Mucosa of descending colon (tissue), 3 donors: ENCODE measurements around the gene MYH14. TPM values are rescaled to one million over a fixed set of nuclear protein-coding genes. Genes with fewer than 3 reads are reported as not detected.

Experiments used
- ATAC-seq: fragments of 200-7000 bp; cut with Tn5 transposase; one replicate; pipeline ENCODE4 v1.9.1; 2020; ENCODE audit warnings: mild to moderate bottlenecking, moderate library complexity
- DNase-seq, 3 donors: peaks; one replicate each; pipeline ENCODE4 v3.0.0-alpha.2; 2020
- H3K36me3 ChIP-seq: fragments of 200-600 bp; one replicate; pipeline ENCODE4 v1.8.0; 2021; ENCODE audit warnings: low read depth, mild to moderate bottlenecking
- H3K4me1 ChIP-seq: fragments of 200-600 bp; one replicate; pipeline ENCODE4 v1.8.0; 2021; ENCODE audit warnings: low read depth, mild to moderate bottlenecking
- H3K4me3 ChIP-seq: fragments of 200-600 bp; one replicate; pipeline ENCODE4 v1.8.0; 2021; ENCODE audit warnings: mild to moderate bottlenecking
- H3K9me3 ChIP-seq: fragments of 200-600 bp; one replicate; pipeline ENCODE4 v1.8.0; 2021; ENCODE audit warnings: mild to moderate bottlenecking
- CTCF ChIP-seq: fragments of 200-600 bp; IDR thresholded peaks from one replicate; pipeline ENCODE4 v1.8.0; 2022; ENCODE audit warnings: antibody characterized with exemption, mild to moderate bottlenecking
- intact Hi-C, 2 donors: fragments of 100-400 bp; cut with DNase I in 1 of 2; cut with micrococcal nuclease in 1 of 2; formaldehyde crosslinking; loops; one replicate each; pipeline versions ENCODE4 v1.11.0 to v1.11.1; 2022; cut with DNase I, micrococcal nuclease
- total RNA-seq, 3 donors: library from RNA; stranded (reverse); fragmentation: NEBNext Ultra II Directional in 2 of 3; extraction: Animal tissue kit (Norgen Biotek cat#: 25700) in 2 of 3; gene quantifications; one replicate each; pipeline versions ENCODE4 v1.2.1 to v1.2.4, GENCODE V29; 2021 to 2023
- donor health status: DM: no; HTN: no; CAD: no; lungs with moderate emphysema.
- donor health status: DM: no; HTN: no; CAD: no.
- donor health status: DM: no; HTN: yes; CAD: no.

MYH14 gene
- total RNA-seq, 3 donors from 2014 or later = 268 to 606 (median 586) TPM

- no peak overlapping the region for H3K4me3 ChIP-seq
- intact Hi-C loops = no loop called here
- DNase-seq = no peak
- H3K9me3 ChIP-seq = no peaks in the 10 kb centered on the region
- H3K36me3 ChIP-seq = no peaks in the 10 kb centered on the region
- H3K4me1 ChIP-seq = peaks cover 8% of the 10 kb centered on the region
- TF ChIP-seq CTCF = no peak
- no peak for ATAC-seq
Observed at GRCh38 chr19:50174100-50174793, 29.2 kb upstream of the MYH14 start.

- no peaks in the 10 kb centered on the region for H3K9me3 ChIP-seq
- intact Hi-C loops = no loop called here
- H3K4me1 ChIP-seq = peaks cover 12% of the 10 kb centered on the region
- no peak overlapping the region for H3K4me3 ChIP-seq
- no peak for ATAC-seq
- DNase-seq = no peak
- H3K36me3 ChIP-seq = no peaks in the 10 kb centered on the region
- TF ChIP-seq CTCF = no peak
Observed at GRCh38 chr19:50175924-50176323, 27.5 kb upstream of the MYH14 start.

GRCh38 chr19:50176775-50177174, 26.6 kb upstream of the MYH14 start:
- Histone ChIP-seq H3K9me3 (no peaks in the 10 kb centered on the region), H3K4me1 (peaks cover 12% of the 10 kb centered on the region), H3K4me3 (no peak overlapping the region), H3K36me3 (no peaks in the 10 kb centered on the region)
- TF ChIP-seq CTCF = no peak
- DNase-seq (no peak), ATAC-seq (no peak)
- intact Hi-C loops = no loop called here

GRCh38 chr19:50178320-50178719, 25.1 kb upstream of the MYH14 start:
- no peaks in the 10 kb centered on the region for H3K36me3 ChIP-seq
- intact Hi-C loops = no loop called here
- peaks cover 11% of the 10 kb centered on the region for H3K4me1 ChIP-seq
- H3K9me3 ChIP-seq = no peaks in the 10 kb centered on the region
- no peak overlapping the region for H3K4me3 ChIP-seq
- ATAC-seq = peak; percentile 79
- no peak for TF ChIP-seq CTCF
- peak in 1 of 3 donors; percentile 56 for DNase-seq

- no peak for TF ChIP-seq CTCF
- H3K36me3 ChIP-seq = no peaks in the 10 kb centered on the region
- H3K4me3 ChIP-seq = no peak overlapping the region
- ATAC-seq (peak; percentile 79), DNase-seq (no peak)
- H3K9me3 ChIP-seq = no peaks in the 10 kb centered on the region
- peaks cover 10% of the 10 kb centered on the region for H3K4me1 ChIP-seq
- intact Hi-C loops = no loop called here
Observed at GRCh38 chr19:50178859-50179537, 24.4 kb upstream of the MYH14 start.
